HG03060 (cell line): ENCODE data around the gene ESPN.

Experiments
- ATAC-seq: cut with Tn5 transposase; IDR thresholded peaks from one replicate; pipeline ENCODE4 v1.9.1; 2021; ENCODE audit warnings: low read depth, moderate number of reproducible peaks; ENCODE audit not compliant: unreplicated experiment

ESPN gene

DNA sequence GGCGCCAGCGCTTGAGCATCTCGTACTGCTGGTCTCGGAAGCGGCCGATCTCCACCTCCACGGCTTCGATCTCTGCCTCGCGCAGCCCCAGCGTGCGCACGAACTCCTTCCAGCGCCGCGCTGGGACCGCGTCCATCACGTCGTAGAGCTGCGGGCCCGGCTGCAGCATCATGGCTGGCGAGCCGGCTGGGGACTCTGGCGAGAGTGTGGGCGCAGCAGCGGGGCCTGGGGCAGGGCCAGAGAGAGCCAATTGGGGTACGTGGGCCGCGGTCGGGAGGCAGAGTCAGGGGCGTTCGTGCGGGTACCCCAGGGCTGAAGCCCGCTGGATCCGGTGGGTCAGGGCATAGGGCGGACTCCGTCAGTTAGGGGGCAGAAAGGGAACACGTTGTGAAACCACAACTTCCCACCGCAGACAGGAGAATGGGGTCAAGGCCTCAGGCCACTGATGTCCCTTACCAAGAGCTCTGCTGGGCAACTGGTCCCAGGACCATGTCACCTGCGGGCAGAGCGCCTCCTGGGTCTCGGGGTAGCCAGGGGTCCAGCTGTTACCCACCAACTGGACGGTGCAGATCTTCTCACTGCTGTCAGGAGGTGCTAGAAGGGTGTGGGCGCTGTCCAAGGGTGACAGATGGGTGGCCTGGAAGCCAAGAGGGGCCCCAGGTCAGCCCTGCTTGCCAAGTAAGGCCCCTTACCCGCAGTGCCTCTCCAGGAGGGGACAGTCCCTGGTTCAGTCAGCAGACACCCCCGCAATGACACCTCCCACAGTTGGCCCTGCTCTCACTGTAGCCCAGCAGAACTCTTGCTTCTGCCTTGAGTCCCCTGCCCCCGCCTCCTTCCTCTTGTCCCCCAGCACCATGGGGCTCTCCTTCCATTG is 37.2 kb downstream of the ESPN start:
- ATAC-seq = no peak

DNA sequence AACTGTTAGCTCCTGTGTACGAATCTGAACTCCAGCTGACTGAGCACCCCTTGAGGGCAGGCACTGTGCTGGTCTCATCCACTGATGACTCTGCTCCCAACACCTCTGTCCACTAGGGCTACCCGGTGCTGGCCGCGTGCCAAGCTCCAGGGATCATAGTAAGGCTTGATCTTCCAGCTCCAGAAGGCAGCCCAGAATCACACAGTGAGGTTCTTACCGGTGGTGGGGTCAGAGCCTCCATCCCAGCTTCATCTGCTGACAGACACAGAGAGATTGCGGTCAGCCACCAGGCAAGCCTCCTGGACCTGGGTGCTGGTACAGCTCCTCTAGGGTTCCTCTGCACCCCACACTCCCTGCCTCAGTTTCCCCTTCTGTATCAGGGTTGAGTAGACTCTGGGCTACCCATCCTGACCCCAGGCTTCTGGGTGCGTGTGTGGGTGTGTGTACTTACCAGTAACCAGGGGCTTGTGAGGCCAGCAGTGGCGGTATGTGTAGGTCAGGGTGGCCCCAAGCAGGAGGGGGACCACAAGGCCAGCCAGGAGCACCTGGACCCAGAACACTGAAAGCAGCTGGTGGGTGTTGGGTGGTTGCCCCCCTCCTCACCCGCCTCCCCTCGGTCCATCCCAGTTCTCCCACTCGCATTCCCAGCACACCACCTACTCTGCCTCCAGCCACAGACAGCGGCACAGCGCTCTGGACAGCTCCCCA is 38.0 kb downstream of the ESPN start:
- no peak for ATAC-seq

DNA sequence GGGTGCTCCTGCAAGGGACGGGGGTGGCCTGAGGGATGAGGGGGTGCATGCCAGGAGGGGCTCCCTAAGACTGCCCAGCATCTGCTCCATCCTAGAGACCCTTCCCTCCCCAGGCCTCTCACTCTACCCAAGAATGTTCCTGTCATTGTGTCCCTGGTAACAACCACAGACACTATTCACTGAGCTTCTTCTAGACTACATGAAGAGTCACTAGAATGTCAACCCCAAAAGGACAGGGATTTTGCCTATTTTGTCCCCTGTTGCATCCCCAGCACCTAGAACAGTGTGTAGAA is 38.5 kb downstream of the ESPN start:
- no peak for ATAC-seq

DNA sequence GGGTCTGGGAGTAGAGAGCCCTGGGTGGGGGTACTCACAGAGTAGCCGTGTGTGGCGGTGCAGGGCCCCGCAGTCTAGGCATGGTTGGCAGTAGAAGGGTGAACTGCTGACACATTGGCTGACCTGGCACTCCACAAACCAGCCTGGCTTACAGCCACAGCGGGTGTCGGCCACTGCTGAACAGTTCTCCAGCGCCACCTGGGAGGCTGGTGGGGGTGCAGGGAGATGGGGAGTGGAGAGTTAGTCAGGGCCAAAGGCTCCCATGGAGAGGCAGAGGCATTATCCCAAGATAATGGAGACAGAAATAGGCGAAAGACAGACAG is 39.9 kb downstream of the ESPN start:
- ATAC-seq = no peak

DNA sequence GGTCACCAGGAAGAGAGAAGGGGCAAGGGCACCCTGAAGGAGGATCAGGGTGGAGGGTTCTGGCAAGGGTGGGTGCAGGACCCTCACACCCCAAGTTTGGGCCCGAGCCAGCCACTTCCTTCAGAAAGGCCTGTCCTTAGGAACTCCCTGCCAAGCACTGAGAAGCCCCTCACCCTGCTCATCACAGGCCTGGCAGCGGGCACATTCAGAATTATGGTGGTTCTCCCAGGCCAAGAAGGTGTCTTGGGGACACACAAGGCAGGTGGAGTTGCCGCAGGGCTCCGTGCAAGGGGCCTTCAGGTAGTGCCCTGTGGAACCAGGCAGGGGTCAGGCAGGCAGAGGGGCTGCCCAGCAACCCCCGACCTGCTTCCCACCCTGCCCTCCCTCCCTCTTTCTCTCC is 40.3 kb downstream of the ESPN start:
- no peak for ATAC-seq

DNA sequence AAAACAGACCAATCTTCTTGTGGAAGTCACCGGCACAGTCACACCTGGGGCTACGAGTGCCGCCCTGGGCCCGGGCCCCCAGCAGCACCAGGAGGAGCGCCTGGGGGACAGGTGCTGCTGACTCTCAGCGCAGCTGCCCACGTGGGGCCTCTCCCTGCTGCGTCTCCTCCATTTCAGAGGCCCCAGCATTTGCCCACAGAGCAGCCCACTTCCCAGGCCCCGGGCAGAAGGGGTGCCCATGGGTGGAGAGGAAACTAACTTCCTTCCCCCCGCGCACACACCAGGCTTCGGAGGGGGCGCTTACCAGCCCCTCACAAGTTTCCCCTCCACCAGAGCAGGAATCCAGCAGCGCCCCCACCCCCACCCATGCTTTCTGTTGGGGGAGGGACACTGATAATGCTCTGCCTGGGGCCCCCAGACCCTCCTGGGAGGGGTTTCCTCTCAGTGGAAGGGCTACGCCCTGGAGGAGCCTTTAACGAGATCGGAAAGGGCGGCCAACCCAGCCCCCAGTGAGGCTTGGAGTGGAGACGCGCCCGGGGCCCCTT is 41.0 kb downstream of the ESPN start:
- no peak for ATAC-seq

DNA sequence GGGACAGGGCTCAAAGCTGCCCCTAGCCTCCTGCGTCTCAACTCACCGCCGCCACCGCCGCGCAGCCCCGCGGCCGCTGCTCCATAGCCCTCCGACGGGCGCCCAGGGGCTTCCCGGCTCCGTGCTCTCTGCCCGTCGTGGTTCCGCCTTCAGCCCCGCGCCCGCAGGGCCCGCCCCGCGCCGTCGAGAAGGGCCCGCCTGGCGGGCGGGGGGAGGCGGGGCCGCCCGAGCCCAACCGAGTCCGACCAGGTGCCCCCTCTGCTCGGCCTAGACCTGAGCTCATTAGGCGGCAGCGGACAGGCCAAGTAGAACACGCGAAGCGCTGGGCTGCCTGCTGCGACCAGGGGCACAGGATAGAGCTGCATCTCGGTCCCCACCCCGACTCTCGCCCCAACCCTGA is 41.4 kb downstream of the ESPN start, which contains the start of gene TNFRSF25:
TSS of gene TNFRSF25 (minus strand) at position 151 of the 400 bp plus-strand sequence. CDS start at position 85, 66 bp downstream.
- no peak for ATAC-seq

DNA sequence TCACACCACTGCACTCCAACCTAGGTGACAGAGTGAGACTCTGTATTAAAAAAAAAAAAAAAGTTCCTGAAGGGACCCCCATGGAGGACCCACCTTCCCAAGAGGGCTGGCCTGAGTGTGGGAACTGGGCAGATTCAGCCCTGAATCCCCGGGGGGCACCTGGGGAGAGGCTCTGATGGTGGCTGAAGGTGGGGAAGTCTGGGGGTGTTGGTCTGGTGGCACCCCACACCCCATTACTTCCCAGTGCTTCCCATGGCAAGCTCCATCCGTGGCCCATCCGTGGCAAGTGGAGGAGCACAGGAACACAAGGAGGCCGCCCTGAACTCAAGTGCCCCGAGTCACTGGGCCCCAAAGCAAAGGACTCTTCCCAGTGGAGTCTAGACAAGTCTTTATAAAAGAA is 42.2 kb downstream of the ESPN start:
- ATAC-seq = no peak

DNA sequence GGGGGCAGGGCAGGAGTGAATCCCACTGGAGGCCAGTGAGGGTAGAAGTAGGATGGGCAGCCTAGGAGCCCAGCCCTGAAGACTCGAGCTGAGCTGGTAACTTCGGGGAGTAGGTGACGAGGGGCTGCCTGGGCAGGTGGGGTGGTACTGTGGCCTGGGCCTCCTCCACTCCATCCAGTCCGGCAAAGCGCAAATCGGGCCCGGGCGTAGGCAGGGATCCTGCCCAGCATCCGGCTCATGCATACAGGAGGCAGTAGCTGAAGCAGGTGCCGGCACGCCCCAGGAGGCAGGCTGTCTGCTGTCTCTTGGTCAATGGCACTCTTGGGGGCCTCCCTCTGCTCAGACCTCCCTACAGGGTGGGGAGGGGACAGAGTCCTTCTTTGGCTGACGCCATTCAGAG is 42.6 kb downstream of the ESPN start:
- ATAC-seq = no peak

DNA sequence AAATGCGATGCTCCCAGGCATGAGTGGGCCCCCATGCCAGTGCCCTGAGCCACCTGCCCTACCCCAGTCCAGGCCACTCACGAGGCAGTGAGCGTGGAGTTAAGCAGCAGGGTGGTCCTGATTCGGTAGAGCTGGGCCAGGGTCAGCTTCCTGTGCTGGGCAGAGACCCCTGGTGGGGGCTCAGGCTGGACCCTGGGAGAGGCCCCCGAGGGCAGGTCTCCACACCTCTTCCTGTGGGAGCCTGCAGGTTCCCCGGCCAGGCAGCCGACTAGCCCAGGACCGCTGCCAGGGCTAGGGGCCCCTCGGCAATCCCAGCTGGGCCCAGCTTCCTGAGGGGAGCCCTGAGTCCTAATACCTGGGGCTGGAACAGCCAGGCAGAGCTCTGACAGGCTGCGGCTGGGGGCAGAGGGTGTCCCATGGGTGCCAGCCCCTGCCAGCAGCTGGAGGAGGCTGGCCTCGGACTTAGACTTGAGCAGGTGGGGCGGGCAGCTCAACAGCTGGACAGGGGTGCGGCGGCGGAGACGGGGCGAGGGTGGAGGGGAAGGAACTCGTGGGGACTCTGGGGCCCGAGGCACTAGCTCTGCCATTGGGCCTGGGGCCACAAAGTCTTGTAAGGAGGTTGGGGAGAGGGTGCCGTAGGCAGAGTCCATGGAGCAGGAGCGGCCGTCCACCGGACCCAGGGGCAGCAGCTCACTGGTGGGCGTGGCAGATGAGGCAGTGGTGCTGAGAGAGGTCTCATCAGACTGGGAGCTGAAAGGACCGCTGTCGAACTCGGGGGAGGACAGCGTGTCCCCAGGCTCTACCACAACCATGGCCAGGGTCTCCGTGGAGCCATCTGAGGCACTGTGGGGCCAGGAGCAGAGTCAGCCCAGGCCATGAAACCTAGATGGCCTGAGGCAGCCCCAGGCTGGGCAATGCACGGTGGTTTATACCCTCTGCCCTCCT is 43.4 kb downstream of the ESPN start:
- no peak for ATAC-seq

DNA sequence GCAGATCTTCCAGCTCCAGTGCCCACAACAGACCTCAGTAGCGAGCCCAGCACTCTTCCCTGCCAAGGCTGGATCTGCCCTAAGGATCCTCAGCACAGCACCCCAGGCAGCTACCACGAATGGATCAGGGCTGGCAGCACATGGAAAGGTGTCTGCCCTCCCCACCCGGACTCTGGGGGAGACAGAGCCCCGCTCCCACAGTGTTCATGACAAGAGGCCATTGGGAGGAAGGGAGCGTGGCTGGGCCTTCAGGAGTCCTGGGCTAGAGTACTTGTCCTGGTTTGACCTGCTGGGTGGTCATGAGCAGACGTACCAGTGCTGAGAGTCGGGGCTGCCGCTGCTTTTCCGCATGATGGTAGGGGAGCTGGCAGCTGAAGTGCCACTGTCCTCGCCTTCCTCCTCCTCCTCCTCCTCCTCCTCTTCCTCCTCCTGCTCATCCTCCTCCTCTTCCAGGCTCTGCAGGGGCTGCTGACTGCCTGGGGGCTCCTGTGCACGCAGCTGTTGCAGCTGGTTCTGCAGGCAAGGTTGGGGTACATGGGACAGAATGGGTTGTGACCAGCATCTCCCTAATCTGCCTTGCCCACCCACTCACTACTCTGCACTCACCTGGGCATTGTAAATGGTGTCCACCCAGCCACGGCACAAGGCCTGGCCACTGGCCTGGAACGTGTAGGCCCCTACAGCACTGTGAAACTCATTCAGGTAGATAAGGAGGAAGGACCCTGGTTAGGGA is 44.3 kb downstream of the ESPN start:
- no peak for ATAC-seq

DNA sequence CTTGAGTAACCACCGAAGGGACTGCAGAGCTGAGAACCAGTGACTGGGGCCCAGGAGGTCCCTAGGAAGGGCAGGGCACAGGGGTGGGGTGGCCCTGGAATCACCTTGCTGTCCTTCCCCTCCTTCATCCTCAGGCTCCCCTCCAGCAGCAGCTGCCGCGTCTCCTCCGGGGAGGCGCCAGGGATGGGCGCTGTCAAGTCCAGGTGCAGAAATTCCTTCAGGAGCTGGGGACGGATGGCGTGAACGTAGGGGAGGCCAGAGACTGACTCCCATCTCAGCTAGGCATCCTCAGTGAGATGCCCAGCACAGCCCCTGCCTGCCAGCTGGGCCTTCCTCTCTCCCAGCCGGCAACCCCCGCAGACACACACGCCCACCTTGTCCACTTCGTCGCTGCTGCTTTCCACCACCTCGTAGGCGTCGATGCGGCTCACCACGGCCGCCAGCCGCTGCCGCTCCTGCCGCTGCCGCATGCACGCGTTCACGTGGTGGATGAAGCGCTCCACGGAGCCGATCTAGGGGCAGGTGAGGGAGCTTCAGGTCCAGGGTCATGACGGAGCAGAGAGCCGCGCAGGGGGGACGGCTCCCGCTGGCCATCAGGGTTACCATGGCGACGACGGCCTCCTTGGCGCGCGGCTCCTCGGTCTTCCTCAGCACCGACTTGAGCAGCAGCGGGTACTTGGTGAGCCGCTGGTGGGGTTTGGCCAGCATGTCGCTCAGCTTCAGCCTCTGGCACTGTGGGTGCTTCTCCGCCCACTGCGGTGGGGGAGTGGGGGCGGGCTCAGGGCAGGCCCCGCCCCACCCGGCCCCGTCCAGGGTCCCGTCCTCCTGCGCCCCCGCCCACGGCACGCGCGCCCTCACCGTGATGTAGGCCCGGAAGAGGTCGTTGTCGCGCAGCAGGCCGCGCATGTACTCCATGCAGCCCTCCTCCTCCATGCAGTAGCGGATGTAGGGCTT is 45.8 kb downstream of the ESPN start:
- ATAC-seq = no peak

DNA sequence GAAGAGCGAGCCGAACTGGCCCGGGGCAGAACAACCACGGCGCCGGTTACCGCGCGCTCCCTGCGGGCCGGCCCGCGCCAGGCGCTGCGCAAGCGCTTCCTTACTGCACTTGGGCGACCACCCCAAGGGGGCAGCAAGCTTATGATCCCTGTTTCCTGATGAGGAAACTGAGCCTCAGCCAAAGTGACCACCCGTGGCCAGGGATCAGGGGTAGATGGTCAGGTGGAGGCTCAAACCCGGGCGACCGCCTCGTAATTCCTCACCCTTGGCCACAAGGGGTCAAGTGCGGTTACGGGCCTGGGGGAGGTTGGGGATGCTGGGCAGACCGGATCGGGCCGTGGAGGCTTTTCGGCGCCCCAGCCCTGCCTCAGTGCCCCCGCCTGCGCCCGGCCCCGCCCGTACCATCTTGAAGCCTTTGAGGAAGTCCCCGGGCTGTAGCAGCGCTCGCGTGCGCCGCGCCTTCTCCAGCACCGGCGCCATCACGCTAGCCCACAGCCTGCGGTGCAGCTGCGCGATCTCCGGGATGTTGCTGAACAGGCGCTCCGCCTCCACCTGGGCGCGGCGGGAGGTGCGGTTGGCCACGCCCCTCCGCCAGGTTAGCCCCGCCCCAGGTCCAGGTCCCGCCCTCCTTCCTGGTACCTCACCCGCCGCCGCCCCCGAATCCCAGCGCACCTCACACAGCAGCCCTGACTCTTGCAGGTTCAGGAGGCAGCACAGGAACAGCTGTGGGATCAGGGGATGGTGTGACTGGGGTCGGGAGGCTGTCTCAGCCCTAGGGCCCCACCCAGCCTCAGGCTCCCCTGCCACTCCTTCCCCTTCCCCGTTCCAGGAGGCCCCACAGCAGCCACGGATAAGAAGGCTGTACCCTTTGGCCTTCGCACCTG is 46.8 kb downstream of the ESPN start:
- no peak for ATAC-seq

DNA sequence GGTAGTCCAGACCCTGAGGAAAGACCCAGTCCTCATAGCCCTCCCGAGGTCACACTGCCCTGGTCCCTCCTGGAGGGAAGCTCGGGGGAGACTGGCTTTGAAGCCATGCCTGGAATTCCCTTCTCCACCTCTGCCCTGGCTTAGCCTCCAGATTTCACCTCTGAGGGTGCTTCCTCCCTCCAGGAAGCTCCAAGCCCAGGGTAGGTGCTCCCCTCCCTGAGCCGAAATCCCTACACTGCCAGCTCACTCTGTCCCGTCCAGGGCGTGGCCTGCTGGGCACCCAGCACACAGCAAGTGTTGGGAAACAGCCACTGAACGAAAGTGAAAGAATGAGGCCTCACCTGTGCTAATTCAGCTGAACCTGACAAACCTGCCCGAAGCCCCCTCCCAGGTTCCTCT is 47.4 kb downstream of the ESPN start:
- no peak for ATAC-seq

DNA sequence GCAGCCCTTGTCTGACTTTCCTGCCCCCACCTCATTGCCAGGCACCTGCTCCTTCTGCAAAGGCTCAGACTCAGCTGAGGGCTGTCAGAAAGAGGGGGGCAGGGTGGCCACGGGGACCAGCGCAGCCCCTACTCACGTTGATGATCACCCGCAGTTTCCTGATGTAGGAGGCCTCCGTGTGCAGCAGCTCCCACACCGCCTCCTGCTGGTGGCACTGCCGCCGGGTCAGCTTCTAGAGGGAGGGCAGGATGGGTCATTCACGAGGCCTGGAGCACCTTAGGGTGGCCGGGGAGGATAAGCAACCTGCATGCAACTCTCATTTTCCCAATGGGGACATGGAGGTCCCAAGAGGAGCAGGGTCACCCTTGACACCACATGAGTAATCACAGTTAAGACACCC is 47.8 kb downstream of the ESPN start:
- no peak for ATAC-seq

DNA sequence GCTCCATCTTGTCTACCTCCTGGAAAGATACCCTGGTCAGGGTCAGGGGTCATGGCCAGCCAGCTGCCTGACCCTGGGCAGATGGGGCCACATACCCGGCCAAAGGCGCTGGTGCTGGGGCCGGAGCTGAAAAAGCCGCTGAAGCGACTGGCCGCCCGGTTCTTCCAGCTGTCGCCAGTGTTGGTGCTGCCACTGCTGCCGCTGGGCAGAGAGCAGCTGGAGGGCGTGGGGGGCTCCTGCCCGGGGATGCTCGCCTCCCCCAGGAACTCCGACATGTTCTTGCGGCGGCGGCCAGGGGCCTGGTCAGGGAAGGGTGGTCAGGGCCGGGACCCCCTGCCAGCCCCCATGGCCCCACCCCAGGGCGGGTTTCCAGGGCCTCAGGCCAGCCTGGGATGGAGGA is 48.6 kb downstream of the ESPN start:
- ATAC-seq = no peak

DNA sequence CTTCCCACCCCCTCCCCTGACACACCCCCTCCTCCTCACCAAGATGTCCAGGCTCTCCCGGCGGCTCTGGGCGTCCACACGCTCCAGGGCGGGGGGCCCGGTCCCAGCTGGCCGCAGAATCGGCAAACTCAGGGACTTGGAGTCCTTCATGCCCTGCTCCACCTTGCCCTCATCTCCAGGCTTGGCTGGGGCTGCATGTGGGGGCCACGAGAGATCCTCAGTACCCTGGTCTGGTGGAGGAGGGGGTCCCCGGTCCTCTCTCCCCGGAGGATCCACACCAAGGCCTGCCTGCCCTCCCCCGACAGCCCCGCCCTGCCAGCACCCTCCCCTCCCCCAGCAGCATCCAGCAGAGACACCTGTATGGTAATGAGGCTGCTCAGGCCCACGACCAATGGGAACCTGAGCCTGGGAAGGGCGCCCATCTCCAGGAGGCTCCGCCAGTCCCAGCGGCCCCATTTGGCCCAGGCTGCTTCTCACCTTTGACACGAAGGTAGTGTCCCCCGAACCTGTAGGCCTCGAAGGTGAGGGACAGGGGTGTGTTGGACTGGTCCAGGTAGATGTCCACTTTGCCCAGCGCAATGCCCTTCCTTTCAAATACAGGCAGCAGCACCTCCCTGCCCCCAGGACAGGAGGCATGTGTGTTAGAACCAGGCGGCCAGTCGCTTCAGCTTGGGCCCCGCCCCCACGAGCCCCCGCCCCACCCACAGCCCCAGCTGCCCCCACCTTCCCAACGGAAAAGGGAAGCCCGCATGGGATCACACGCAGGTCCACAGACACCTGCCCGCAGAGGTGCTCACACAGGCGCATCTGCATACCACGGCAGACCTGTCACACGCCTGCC is 49.6 kb downstream of the ESPN start:
- no peak for ATAC-seq
